OCI-LY1 (cell line): ENCODE results near the gene LAMB3.
"Not testable (repeated sequence)": the region's sequence is repeated elsewhere in the genome, so short reads cannot be mapped to it uniquely, and the experiment has no call there.

Experiments used
- H2AFZ ChIP-seq: fragments of 200-600 bp; sonication (generic), shearing (Covaris generic); 2 replicates; pipeline ENCODE4 v1.6.0; 2014; ENCODE audit warnings: antibody characterized with exemption, mild to moderate bottlenecking, low read length
- H3F3A ChIP-seq: fragments of 200-600 bp; sonication (generic), shearing (Covaris generic); 2 replicates; pipeline ENCODE4 v1.6.0; 2014; ENCODE audit warnings: mild to moderate bottlenecking, antibody characterized with exemption, low read length, moderate library complexity; ENCODE audit not compliant: insufficient read depth
- H3K27ac ChIP-seq: fragments of 200-600 bp; sonication (generic); 2 replicates; pipeline ENCODE4 v1.5.1; 2014; ENCODE audit warnings: low read length, mixed run types, mild to moderate bottlenecking, low read depth; ENCODE audit not compliant: poor library complexity, severe bottlenecking
- H3K27me3 ChIP-seq: fragments of 200-600 bp; sonication (generic); 2 replicates; pipeline ENCODE4 v1.6.0; 2014; ENCODE audit warnings: antibody characterized with exemption, mild to moderate bottlenecking, low read length, moderate library complexity; ENCODE audit not compliant: insufficient read depth
- H3K36me3 ChIP-seq: fragments of 200-600 bp; sonication (generic); 2 replicates; pipeline ENCODE4 v1.6.1; 2014; ENCODE audit warnings: mild to moderate bottlenecking, antibody characterized with exemption, low read length, moderate library complexity, mixed read lengths; ENCODE audit not compliant: insufficient read depth
- H3K4me1 ChIP-seq: fragments of 200-600 bp; sonication (generic); 2 replicates; pipeline ENCODE4 v1.5.1; 2014; ENCODE audit warnings: mild to moderate bottlenecking, low read length, moderate library complexity; ENCODE audit not compliant: insufficient read depth, severe bottlenecking
- H3K4me2 ChIP-seq: fragments of 200-600 bp; sonication (generic), shearing (Covaris generic); 2 replicates; pipeline ENCODE4 v1.6.1; 2014; ENCODE audit warnings: low read length
- H3K4me3 ChIP-seq: fragments of 200-600 bp; sonication (generic); 2 replicates; pipeline ENCODE4 v1.5.1; 2014; ENCODE audit warnings: low read length, low read depth, mild to moderate bottlenecking, mixed read lengths; ENCODE audit not compliant: poor library complexity, severe bottlenecking
- H3K79me2 ChIP-seq: fragments of 200-600 bp; shearing (Covaris generic); 2 replicates; pipeline ENCODE4 v1.6.1; 2016; ENCODE audit warnings: mixed run types, low read length, mixed read lengths; ENCODE audit not compliant: insufficient read depth
- H3K9ac ChIP-seq: fragments of 200-600 bp; sonication (generic), shearing (Covaris generic); 2 replicates; pipeline ENCODE4 v1.6.1; 2014; ENCODE audit warnings: mild to moderate bottlenecking, low read length, mixed read lengths
- H3K9me2 ChIP-seq: fragments of 200-600 bp; sonication (generic), shearing (Covaris generic); 2 replicates; pipeline ENCODE4 v1.6.1; 2014; ENCODE audit warnings: low read depth, mild to moderate bottlenecking, low read length, mixed read lengths
- H3K9me3 ChIP-seq: fragments of 200-600 bp; shearing (Covaris generic); 2 replicates; pipeline ENCODE4 v1.6.1; 2014; ENCODE audit warnings: low read length, mixed read lengths
- H4K20me1 ChIP-seq: fragments of 200-600 bp; sonication (generic), shearing (Covaris generic); 2 replicates; pipeline ENCODE4 v1.6.0; 2016; ENCODE audit warnings: mild to moderate bottlenecking, low read length; ENCODE audit not compliant: insufficient read depth
- CTCF ChIP-seq: fragments of 200-600 bp; sonication (generic), shearing (Covaris generic); IDR thresholded peaks from 2 replicates; pipeline ENCODE4 v1.5.1; 2017; ENCODE audit warnings: mild to moderate bottlenecking, antibody characterized with exemption, low read length, moderate library complexity, mixed read lengths
- EZH2 ChIP-seq: fragments of 200-600 bp; sonication (generic), shearing (Covaris generic); IDR thresholded peaks from 2 replicates; pipeline ENCODE4 v1.8.0; 2017; ENCODE audit warnings: borderline replicate concordance, mixed run types, mild to moderate bottlenecking, antibody characterized with exemption, low read length, moderate library complexity, mixed read lengths

LAMB3 gene

GRCh38 chr1:209652121-209652735, at the start of gene LAMB3:
LAMB3 (minus strand) TSS chr1:209652425; CDS start chr1:209650944, 1,481 bp downstream.
- no peak within 1 kb of the TSS for H3K9ac ChIP-seq

GRCh38 chr1:209700686-209701085, 48.5 kb upstream of the LAMB3 start:
- H4K20me1 ChIP-seq, H3K36me3 ChIP-seq, H3K79me2 ChIP-seq, H3F3A ChIP-seq, H3K9me2 ChIP-seq, H3K27ac ChIP-seq, H3K27me3 ChIP-seq, H3K4me3 ChIP-seq, H3K9me3 ChIP-seq, H3K9ac ChIP-seq, H2AFZ ChIP-seq, H3K4me2 ChIP-seq, H3K4me1 ChIP-seq: not testable (repeated sequence)

More at GRCh38 chr1:209652121-209652735, at the start of gene LAMB3:
- Histone ChIP-seq H3K79me2 (no peaks in the 10 kb centered on the region), H3K9me2 (no peaks in the 10 kb centered on the region), H2AFZ (no peak within 1 kb of the TSS), H3K4me1 (no peaks in the 10 kb centered on the region), H3F3A (no peaks in the 10 kb centered on the region), H3K9me3 (no peaks in the 10 kb centered on the region), H4K20me1 (no peaks in the 10 kb centered on the region), H3K36me3 (no peaks in the 10 kb centered on the region), H3K27ac (no peak within 1 kb of the TSS), H3K27me3 (no peaks in the 10 kb centered on the region), H3K4me2 (no peak within 1 kb of the TSS), H3K4me3 (no peak within 1 kb of the TSS)
- TF ChIP-seq CTCF (no peak), EZH2 (no peak)

GRCh38 chr1:209697126-209697525, 44.9 kb upstream of the LAMB3 start:
- H3K36me3 ChIP-seq: no peaks in the 10 kb centered on the region
- H3K4me3 ChIP-seq: no peak overlapping the region
- no peaks in the 10 kb centered on the region for H3K9me2 ChIP-seq
- no peak overlapping the region for H3K4me2 ChIP-seq
- H3K79me2 ChIP-seq: no peaks in the 10 kb centered on the region
- no peaks in the 10 kb centered on the region for H4K20me1 ChIP-seq
- H3K27me3 ChIP-seq: no peaks in the 10 kb centered on the region
- H3K27ac ChIP-seq: no peak overlapping the region
- no peak for TF ChIP-seq EZH2
- no peak for TF ChIP-seq CTCF
- H3K9me3 ChIP-seq: no peaks in the 10 kb centered on the region
- H3F3A ChIP-seq: no peaks in the 10 kb centered on the region
- H3K4me1 ChIP-seq: no peaks in the 10 kb centered on the region
- no peak overlapping the region for H3K9ac ChIP-seq
- H2AFZ ChIP-seq: no peak overlapping the region

- Histone ChIP-seq H3K4me1 (no peaks in the 10 kb centered on the region), H3K9me3 (no peaks in the 10 kb centered on the region), H3K4me2 (no peak overlapping the region), H3K27me3 (no peaks in the 10 kb centered on the region), H3K79me2 (no peaks in the 10 kb centered on the region), H3F3A (no peaks in the 10 kb centered on the region), H2AFZ (no peak overlapping the region), H3K27ac (no peak overlapping the region), H3K9ac (no peak overlapping the region), H4K20me1 (no peaks in the 10 kb centered on the region), H3K36me3 (no peaks in the 10 kb centered on the region), H3K9me2 (no peaks in the 10 kb centered on the region), H3K4me3 (no peak overlapping the region)
- TF ChIP-seq EZH2: no peak
- TF ChIP-seq CTCF: no peak
Observed at GRCh38 chr1:209696673-209697072, 44.4 kb upstream of the LAMB3 start.
